HUDEP-2 (cell line): ENCODE data around the gene ADGRV1.
"Not testable (repeated sequence)": the region's sequence is repeated elsewhere in the genome, so short reads cannot be mapped to it uniquely, and the experiment has no call there.

Experiments used
- DNase-seq, 76 experiments: peaks; one replicate each; lab custom pipeline; 2025; ENCODE audit not compliant: unreplicated experiment in 76 of 76; lab: John Stamatoyannopoulos, UW

ADGRV1 gene

DNA sequence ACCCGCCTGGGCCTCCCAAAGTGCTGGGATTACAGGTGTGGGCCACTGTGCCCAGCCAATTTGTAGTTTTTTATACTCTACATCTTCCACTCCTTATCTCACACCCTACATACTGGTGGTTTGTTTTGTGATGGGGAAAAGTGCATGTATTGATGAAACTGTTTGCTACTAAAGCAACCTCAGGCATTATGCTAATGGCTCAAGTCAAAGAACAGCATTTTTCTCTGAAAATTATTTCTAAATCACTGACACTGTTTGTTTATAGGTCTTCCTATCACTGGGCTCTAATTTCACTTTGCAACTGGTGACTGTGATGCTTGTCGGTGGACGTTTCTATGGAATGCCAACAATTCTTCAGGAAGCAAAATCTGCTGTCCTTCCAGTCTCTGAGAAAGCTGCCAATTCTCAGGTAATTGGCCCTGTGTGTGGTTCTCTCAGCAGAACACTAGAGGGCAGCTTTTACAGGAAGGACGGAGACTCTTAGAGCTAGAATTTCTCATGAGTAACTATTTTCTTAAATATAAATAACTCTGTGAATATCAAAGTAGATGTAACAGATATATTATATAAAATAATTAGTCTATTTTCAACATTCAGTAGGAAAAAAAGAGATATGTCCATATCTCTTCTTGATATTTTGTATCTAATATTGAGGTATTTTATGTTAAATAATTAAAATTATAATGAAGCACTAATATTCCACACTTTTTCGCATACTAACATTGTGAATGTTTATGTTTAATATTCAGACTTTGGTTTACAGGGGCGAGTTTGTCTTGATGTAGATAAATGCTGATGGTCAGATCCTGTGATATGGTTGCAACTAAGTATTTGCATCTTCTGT is 244.1 kb downstream of the ADGRV1 start:
- peak in 9 of 76 experiments; percentile 0 to 25 (median 5) for DNase-seq

DNA sequence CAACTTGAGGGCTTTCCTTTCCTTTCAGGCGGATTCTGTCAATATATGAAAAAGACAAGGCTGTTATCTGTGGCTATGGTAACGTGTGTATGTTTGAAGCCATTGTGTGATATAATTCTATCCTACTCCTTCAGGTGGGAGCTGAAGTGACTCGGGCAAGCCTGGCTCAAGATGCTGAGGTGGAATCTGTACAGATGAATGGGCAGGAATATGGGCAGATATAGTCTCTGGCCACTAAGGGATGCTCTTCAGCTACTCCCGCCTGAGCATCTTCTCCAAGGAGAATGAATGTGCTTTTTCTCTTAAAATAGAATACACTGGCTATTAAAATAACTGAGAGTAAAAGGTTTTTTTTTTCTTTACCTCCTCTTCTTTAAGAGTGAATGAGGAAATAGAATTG is 244.8 kb downstream of the ADGRV1 start:
- no peak for DNase-seq

DNA sequence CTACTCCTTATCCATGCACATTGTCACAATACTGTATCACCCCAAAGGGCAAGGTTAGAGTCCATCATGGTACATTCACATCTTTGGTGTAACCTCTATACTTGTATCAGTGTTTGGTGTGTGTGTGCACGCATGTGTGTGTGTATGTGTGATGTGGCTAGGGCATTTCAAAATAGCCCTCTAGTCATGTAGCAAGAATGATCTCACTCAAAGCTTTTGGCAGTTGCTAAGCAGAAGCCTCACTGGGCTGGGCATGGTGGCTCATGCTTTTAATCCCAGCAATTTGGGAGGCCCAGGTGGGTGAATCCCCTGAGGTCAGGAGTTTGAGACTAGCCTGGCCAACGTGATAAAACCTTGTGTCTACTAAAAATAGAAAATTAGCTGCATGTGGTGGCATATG is 245.3 kb downstream of the ADGRV1 start:
- DNase-seq, result no peak

DNA sequence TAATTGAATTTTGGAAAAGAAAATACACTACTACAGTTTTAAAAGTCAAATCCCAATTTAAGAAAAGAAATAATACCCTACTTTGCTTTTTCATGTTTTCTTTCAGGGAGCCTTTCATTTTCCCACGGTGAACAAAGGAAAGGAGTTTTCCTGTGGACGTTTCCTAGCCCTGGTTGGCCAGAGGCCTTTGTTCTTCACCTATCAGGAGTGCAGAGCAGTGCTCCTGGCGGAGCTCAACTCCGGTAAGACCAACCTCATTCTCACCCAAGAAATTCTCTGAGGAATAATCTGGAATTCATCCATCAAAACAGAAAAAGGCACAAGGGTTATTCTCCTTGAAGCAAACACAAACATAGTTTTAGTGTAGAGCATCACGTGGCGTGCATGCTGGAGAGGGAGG is 248.9 kb downstream of the ADGRV1 start:
- DNase-seq, result no peak

DNA sequence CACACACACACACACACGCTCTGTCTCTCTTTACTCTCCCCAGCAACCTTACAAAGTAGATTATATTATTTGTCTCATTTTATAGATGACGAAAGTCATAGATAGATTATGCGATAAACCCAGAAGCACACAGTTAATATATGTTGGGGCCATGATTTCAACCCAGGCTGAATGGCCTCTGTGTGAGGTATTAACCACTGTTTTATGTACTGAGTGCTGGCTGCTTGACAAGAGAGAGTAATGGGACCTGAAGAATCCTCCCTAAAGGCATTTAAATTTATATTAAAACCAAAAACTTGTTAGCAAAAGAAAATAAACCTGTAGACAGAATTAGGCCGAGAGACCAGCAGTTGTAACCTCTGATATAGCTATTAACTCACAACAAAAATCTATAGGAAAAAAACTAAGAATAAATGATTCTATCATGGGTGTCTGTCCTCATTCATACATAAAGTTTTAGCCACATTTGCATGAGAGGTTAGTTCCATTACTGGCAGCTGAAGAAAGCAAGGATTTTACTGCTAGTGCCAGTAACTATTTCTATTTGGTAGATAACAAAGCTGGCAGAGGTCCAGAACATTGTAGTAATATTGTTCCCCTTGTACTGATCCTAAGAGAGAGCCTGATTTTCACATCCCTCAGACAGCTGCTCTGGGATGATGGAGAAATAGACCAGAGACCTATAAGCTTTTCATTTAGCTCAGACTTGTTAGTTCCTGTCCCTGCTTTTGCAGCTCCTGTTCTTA is 250.9 kb downstream of the ADGRV1 start:
- no peak for DNase-seq

DNA sequence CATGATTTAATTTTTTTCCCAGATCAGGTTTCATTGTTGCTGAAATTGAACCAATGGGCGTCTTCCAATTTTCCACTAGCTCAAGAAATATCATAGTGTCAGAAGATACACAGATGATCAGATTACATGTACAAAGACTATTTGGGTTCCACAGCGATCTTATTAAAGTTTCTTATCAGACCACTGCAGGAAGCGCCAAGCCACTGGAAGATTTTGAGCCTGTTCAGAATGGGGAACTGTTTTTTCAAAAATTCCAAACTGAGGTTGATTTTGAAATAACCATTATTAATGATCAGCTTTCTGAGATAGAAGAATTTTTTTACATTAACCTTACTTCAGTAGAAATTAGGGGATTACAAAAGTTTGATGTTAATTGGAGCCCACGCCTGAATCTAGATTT is 251.6 kb downstream of the ADGRV1 start:
- no peak for DNase-seq

DNA sequence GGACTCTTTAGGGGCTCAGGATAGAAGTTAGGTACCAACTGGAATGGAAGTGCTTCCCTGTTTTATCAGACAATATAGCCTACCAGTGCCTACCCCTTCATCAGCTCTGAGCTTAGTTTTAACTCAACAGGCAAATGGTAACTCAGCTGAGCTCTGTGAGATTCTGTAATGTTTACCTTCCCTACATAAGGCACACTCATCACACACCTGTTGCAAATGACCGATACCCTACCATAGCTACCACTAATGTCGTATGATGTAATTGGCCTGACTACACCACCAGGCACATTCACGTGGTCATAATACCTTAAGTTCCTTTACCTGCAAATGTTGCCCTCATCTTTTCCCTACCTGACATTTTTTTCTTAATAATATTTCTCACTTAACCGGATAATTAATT is 254.8 kb downstream of the ADGRV1 start:
- DNase-seq, result no peak

DNA sequence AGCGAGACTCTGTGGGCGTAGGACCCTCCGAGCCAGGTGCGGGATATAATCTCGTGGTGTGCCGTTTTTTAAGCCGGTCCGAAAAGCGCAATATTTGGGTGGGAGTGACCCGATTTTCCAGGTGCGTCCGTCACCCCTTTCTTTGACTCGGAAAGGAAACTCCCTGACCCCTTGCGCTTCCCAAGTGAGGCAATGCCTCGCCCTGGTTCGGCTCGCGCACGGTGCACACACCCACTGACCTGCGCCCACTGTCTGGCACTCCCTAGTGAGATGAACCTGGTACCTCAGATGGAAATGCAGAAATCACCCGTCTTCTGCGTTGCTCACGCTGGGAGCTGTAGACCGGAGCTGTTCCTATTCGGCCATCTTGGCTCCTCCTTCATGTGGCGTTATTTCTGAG is 263.5 kb downstream of the ADGRV1 start:
- DNase-seq, result not testable (repeated sequence)

DNA sequence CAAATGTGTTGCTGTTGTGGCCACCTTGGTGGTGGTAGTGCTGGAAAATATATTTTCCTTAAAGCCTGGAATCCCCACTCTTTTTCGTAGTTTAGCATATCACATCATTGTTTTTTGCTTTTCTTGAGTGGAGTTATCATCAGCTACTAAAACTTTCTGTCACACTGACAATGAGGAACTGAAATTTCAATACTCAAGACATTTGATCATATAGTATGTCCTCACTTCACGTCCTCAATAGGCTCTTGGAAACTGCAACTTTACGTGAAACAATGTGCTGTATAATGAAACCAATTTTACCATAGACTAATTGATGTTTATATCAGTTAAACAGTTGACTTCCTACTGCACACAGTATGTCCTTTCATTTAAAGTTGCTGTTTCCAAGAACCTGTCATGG is 265.8 kb downstream of the ADGRV1 start:
- no peak for DNase-seq

DNA sequence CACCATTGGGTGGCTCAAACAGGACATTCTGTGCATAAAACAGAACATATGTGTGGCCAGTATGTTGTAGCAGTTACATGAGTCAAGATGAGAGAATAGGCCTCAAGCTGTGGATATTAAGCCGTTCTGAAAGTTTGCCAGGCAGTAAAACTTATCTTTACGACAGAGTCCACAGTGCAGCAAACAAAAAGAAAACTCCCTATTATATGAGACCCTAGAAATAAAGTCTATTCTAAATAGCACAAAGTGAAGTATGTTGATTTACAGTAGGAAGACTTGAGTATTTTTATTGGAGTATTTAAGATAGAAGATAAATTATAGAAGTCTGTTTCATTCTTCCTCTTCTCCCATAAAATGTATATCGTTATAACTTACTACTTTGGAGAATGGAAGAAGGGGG is 271.5 kb downstream of the ADGRV1 start:
- DNase-seq, result no peak

DNA sequence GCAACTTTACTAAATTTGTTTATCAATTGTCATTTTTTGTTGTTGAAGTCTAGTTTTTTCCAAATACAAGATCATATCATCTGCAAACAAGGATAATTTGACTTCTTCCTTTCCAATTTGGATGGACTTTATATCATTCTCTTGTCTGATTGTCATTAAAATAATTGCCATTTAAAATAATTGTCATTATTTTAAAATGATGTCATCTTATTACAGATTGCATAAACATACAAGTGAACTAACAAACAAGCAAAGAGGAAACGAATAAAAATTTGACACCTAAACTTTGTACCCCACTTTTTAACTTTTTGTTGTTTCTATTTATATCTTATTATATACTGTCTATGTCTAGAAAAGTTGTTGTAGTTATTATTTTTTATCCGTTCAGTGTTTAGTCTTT is 275.2 kb downstream of the ADGRV1 start:
- DNase-seq, result no peak

DNA sequence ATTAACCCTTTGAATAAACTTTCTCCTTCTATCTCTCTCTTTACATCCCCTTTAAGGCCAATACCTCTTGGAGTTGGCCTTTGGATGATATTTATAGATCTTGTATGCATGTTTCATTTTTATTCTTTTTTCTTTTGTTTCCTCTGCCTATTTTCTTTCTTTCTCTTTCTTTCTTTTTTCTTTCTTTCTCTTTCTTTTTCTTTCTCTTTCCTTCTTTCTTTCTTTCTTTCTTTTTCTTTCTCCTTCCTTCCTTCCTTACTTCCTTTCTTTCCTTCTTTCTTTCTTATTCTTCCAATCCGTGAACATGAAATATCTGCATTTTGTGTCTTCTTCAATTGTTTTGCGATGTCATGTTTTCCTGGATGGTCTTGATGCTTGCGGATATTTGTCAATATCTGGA is 276.1 kb downstream of the ADGRV1 start:
- no peak for DNase-seq

DNA sequence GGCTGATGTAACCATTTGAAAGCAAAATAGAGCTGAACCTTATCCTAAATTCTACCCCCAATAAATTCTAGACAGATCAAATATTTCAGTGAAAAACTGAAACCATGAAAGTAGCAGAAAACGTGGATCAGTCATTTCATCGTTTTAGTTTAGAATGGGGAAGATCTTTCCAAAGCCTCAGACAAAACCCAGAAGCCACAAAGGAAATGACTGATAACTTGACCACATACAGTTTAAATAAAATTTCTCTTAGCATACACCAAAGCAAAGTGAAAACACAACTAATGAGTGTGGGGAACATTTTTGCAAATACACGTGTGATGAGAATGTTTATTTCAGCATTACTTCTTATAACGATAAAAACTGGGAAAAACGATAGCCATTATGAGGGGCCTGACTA is 284.8 kb downstream of the ADGRV1 start:
- no peak for DNase-seq

DNA sequence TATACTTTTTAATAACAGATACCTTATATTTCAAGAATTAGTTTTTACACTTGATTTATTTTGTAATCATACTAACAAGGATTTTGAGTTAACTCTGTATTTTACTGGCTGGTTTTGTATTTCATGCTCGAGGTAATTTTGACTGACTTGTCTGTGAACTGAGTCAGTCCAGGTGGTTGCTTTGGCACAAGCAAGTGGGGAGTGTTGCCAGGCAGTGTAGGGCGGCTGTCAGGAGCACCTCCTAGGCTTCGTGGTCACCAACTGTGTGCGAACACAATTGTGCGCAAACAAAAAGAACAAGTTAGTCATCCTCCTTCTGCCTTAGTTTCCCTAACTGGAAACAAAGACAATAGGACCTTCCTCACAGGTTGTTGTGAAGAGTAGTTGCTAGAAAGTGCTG is 286.3 kb downstream of the ADGRV1 start:
- DNase-seq, result no peak

DNA sequence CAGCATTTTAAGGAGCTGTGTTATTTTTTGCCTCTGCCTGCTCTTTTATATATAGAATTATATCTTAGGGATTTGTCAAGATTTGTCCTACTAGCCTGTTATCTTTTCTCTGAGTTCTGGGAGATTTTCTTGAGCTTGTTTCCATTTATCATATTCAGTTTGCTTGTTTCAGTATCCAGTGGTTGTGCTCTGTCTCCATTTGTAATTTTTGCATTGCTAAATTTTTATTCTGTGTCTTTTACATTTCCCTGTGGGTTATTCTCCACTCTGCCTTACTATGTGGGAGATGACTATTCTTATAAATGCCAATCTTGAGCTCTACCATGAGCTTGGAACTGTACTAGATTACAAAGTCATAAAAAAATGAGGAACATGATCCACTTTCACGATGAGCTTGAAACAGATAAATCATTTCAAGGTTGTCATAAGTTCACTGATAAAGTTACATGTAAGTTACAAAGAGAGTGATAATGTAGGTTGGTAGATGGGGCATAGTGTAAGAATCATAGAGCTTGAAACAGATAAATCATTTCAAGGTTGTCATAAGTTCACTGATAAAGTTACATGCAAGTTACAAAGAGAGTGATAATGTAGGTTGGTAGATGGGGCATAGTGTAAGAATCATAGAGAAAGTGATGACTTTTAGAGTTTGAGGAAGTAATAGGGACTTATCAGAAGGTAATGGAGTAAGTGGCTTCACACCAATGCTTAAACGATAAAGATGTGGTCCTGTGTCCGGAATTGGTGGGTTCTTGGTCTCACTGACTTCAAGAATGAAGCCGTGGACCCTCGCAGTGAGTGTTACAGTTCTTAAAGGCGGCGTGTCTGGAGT is 287.3 kb downstream of the ADGRV1 start:
- no peak for DNase-seq

DNA sequence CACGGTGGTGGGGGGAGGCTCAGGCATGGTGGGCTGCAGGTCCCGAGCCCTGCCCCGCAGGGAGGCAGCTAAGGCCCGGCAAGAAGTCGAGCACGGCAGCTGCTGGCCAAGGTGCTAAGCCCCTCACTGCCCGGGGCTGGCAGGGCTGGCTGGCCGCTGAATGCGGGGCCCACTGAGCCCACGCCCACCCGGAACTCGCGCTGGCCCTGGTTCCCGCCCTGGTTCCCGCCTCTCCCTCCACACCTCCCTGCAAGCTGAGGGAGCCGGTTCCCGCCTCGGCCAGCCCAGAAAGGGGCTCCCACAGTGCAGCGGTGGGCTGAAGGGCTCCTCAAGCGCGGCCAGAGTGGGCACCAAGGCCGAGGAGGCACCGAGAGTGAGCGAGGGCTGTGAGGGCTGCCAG is 289.0 kb downstream of the ADGRV1 start:
- DNase-seq, result not testable (repeated sequence)

DNA sequence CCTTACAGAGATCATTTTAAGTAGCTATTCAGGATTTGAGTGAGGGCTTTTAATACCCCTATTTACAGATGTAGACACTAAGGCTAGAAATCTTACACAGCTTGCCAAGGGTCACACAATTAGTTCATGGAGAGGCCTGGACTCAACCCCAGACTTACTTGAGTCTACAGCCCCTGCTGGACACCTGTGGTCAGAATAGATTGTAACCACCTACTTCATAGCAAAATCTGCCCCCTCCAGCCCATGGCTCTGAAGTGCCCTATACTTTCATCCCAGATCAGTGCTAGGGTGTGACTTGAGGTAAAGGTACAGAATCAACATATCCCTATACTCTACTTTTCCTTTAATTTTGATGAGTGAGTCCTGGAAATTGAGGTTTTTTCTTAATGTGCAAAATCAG is 291.3 kb downstream of the ADGRV1 start:
- no peak for DNase-seq

DNA sequence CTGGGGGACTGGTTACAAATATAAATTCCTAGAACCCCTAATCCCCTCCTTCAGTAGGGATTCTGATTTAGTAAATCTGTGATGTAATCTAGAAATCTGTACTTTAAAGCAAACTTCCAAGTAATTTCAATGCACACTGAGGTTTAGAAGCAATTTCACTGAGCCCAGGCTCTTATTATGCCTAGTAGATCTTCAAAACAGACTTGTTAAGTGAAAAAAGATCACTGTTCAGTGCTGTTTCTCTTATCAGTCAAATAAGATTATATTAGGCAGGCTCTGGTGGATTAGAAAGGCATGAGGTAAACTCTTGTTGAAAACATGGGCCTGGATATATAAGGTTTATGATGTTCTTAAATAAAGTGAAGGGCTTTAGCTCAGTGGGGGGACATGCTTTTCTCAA is 293.9 kb downstream of the ADGRV1 start:
- DNase-seq, result no peak

DNA sequence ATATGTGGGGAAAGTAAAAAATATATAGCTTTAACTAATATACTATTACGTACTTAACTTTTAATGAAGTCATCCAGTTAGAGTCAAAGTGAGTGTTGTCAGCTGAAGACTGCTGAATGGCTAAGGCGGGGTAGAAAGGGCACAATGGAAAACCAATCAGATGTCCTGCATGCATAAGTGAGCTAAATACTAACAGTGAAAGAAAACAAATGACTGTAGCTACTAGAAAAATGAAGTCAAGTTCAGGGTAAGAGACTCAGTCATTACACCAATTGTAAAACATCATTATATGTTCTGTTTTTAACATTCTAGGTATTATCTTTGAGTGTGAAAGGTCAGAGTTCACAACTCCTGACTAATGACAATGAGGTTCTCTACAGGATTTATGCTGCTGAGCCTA is 295.2 kb downstream of the ADGRV1 start:
- DNase-seq, result no peak

DNA sequence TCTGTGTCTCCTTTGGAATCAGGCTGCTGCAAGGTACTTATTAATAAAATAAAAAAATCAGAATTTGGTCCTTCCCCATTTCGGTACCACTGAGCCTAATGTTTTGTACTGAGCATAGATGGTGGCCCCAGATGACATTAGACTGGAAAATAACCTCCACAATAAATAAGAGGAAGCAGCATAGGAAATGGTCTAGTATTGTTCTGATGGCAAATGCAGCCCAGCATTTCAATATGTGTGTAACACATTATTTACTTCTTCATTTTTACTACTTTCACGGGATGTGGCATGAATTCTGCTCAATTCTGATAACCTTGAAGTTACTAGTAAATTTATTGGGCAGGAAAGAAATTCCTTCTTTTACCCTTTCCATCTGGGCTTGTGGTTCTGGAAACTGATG is 295.6 kb downstream of the ADGRV1 start:
- DNase-seq, result no peak

DNA sequence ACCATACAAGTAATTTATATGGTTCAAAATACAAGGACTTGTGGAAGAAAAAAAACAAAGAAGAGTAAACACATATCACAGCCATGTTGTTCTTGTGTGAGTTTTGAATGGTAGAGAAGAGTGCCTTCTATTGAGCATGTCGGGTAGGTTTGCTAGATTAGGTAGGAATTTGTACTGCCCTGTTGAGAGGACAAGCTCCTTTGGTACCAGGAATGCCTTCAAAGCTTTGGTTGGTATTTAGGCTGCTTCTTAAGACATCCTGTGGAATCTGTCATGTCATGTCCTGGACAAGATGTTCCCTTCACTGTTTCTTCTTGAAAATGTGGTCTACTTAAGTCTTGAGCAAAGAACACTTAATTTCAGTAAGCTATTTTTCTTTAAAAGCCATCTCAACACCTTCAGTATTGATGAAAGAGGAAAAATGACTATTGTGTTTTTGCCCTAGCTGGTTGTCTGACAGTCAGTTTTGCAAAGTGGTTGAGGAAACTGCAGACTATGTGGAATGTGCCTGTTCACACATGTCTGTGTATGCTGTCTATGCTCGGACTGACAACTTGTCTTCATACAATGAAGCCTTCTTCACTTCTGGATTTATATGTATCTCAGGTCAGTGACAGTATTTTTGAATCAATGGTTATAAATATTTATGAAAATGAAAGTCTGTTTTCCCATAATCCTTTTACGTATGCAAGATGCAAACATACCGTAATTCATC is 296.9 kb downstream of the ADGRV1 start:
- no peak for DNase-seq
